ENCODE measurements around the gene RARS2.

- TF ChIP-seq POLR2A (IDR thresholded peaks at IDR 0.05; ENCODE audit: control extremely low read depth in 1 of 2, low read depth in 2 of 2, low read length in 2 of 2) (no peak), EZH2 (IDR thresholded peaks at IDR 0.05; ENCODE audit: low read depth, low read length, severe bottlenecking) (no peak), EP300 (IDR thresholded peaks at IDR 0.05; ENCODE audit: borderline replicate concordance in 1 of 2, low read depth in 2 of 2, low read length in 2 of 2) (no peak), TAF1 (IDR thresholded peaks at IDR 0.05; ENCODE audit: low read depth, low read length) (no peak)
- TF ChIP-seq, protein P1, sequence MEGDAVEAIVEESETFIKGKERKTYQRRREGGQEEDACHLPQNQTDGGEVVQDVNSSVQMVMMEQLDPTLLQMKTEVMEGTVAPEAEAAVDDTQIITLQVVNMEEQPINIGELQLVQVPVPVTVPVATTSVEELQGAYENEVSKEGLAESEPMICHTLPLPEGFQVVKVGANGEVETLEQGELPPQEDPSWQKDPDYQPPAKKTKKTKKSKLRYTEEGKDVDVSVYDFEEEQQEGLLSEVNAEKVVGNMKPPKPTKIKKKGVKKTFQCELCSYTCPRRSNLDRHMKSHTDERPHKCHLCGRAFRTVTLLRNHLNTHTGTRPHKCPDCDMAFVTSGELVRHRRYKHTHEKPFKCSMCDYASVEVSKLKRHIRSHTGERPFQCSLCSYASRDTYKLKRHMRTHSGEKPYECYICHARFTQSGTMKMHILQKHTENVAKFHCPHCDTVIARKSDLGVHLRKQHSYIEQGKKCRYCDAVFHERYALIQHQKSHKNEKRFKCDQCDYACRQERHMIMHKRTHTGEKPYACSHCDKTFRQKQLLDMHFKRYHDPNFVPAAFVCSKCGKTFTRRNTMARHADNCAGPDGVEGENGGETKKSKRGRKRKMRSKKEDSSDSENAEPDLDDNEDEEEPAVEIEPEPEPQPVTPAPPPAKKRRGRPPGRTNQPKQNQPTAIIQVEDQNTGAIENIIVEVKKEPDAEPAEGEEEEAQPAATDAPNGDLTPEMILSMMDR (IDR thresholded peaks at IDR 0.05; ENCODE audit: control extremely low read depth in 1 of 3, insufficient read depth in 1 of 3, low read depth in 1 of 3, low read length in 3 of 3) = no peak
Observed at GRCh38 chr6:87637106-87637505, 47.3 kb upstream of the RARS2 start.

Measured in H1 (cell line).